Measurements from ENCODE around the gene P3H2.

DNA sequence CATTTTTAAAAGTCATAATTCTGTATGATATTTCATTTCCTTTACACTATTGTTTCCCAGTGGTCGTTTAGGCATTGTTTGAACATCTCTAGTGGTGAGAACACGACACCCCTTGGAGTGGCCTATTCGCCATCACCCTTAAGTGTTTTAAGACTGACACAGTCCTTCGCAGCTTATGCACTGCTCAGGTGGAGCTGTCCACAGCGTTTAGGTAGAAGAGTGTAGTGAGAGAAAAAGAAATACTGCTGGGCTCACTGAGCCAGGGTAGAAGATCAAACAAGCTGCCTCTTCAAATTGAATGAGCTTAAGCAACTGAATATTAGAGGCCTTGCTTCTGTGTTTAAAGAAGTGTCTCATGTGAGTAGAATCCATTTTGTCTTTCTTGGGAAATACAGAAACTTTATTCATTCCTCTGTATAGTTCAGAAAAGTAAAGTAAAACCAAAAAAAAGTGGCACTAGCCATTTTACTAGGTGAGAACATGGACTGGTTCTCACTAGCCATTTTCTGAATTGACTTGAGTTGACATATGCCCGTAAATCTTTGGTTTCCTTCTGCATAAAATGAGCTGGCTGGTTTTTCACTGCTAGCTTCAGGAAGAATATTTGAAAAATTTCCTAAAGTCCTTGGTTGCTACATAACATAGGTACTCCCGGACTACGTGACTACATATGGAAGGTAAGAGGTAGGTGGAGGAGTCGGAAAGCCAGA lies 155.9 kb downstream of the P3H2 start:
- TF ChIP-seq POLR2AphosphoS5 (IDR thresholded peaks at IDR 0.05; ENCODE audit: borderline replicate concordance, low read depth, low read length) = no peak
- TF ChIP-seq EZH2 (IDR thresholded peaks at IDR 0.05) = no peak
